ENCODE measurements around the gene PLEK.

DNA sequence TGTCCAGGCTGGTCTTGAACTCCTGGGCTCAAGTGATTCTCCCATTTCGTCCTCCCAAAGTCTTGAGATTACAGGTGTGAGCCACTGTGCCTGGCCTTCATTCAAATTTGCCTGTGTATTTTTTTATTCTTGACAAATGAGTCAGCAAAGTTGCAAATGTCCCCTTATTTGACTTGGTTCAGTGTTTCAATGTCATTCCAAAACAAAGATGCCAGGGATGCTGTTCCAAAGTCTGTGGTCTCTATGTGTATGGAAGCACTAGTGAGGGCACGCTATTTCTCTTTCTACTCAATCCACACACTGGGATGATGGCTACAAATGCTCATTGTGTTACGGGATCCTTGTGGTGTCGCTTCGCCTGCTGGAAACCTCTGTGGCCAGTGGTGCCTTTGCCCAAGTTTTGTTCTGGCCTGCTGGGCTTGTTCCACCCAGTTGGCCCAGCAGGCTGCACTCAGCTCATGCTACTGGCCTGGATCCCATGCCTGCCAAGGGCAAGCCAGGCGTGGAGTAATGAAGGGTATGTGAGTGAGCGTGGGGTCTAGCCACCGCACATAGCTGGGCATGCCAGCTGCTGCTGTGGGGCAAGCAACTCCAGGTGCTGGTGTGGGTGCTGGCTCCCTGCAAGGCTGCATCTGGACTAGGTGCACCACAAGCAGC lies 66.4 kb downstream of the PLEK start:
- TF ChIP-seq POLR2A (IDR thresholded peaks at IDR 0.05), result no peak
- TF ChIP-seq, protein P1, sequence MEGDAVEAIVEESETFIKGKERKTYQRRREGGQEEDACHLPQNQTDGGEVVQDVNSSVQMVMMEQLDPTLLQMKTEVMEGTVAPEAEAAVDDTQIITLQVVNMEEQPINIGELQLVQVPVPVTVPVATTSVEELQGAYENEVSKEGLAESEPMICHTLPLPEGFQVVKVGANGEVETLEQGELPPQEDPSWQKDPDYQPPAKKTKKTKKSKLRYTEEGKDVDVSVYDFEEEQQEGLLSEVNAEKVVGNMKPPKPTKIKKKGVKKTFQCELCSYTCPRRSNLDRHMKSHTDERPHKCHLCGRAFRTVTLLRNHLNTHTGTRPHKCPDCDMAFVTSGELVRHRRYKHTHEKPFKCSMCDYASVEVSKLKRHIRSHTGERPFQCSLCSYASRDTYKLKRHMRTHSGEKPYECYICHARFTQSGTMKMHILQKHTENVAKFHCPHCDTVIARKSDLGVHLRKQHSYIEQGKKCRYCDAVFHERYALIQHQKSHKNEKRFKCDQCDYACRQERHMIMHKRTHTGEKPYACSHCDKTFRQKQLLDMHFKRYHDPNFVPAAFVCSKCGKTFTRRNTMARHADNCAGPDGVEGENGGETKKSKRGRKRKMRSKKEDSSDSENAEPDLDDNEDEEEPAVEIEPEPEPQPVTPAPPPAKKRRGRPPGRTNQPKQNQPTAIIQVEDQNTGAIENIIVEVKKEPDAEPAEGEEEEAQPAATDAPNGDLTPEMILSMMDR (IDR thresholded peaks at IDR 0.05), result no peak
